Fibroblast of lung (primary cell): ENCODE data around the gene UST.

Experiments
- CTCF ChIP-seq, 2 donors: IDR thresholded peaks in 1 of 2; conservative IDR thresholded peaks in 1 of 2; 1 replicate in 1 of 2; 2 replicates in 1 of 2; pipeline ENCODE4 v1.5.1; 2011 to 2012; ENCODE audit warnings: low read length in 2 of 2, control low read depth in 1 of 2, inconsistent platforms in 1 of 2, low read depth in 1 of 2, mild to moderate bottlenecking in 1 of 2
- EZH2 ChIP-seq: IDR thresholded peaks from 2 replicates; pipeline ENCODE4 v1.5.1; 2012; ENCODE audit warnings: low read length, control low read depth, mild to moderate bottlenecking; ENCODE audit errors: missing control alignments

- TF ChIP-seq CTCF (conservative IDR thresholded peaks at IDR 0.05 in 1 of 2, IDR thresholded peaks at IDR 0.05 in 1 of 2; ENCODE audit: low read depth in 1 of 2, low read length in 2 of 2): no peak
- no peak for TF ChIP-seq EZH2
These were observed 53.7 kb downstream of the UST start for GRCh38 chr6:148800536-148800935.
